ENCODE measurements around the gene GPR17. TPM values are rescaled to one million over a fixed set of nuclear protein-coding genes. Genes with fewer than 3 reads are reported as not detected.
A peak's percentile ranks its signal among the peaks of the same experiment; 100 is the strongest.

The GPR17 gene
- total and polyA plus RNA-seq, 10 donors: 0.09 to 1.9 (median 0.24) TPM; not detected in 4

DNA sequence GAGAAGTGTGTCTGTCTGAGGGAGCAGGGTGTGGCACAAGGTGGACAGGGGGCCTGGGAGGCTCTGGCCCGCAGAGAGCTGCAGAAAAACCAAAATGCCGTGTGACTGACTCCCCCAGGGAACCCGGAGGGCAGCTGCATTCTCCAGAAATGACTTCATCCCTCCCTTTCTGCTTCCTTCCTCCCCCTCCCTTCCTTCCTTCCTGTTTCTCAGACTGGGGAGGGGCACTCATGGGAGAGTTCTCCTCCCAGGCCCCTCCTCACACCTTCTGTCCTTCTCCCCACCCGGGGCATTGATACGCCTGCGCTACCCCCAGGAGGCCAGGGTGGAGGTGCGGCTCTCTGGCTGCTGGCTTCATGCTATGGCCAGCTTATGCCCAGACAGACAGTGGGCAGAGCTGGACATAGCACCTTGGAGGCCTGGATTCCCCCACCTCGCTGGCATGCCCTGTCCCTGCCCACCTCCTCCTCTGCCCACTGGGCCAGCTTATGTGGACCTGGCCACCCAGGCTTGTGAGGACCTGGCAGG lies 8.2 kb upstream of the GPR17 start:
- TF ChIP-seq, protein P1, sequence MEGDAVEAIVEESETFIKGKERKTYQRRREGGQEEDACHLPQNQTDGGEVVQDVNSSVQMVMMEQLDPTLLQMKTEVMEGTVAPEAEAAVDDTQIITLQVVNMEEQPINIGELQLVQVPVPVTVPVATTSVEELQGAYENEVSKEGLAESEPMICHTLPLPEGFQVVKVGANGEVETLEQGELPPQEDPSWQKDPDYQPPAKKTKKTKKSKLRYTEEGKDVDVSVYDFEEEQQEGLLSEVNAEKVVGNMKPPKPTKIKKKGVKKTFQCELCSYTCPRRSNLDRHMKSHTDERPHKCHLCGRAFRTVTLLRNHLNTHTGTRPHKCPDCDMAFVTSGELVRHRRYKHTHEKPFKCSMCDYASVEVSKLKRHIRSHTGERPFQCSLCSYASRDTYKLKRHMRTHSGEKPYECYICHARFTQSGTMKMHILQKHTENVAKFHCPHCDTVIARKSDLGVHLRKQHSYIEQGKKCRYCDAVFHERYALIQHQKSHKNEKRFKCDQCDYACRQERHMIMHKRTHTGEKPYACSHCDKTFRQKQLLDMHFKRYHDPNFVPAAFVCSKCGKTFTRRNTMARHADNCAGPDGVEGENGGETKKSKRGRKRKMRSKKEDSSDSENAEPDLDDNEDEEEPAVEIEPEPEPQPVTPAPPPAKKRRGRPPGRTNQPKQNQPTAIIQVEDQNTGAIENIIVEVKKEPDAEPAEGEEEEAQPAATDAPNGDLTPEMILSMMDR (IDR thresholded peaks at IDR 0.05 in 8 of 11, conservative IDR thresholded peaks at IDR 0.05 in 3 of 11): no peak
- peak in 2 of 3 donors; percentile 51 to 76 for TF ChIP-seq POLR2AphosphoS5 (IDR thresholded peaks at IDR 0.05)
- H3K36me3 ChIP-seq: peaks cover 0 to 81% (median 6%) of the 10 kb centered on the region in 6 donors
- DNase-seq: peak; percentile 88
- no peaks in the 10 kb centered on the region for H3K27me3 ChIP-seq (replicated peaks in 1 of 7)
- WGBS, 5 donors: 15 to 40% (median 23%) methylated on average over 8 of the region's 8 CpGs
- H3K4me1 ChIP-seq: peaks cover 84 to 100% (median 100%) of the 10 kb centered on the region in 6 donors
- peak overlapping the region; percentile 78 to 96 (median 92) for H3K27ac ChIP-seq
- H3K4me3 ChIP-seq: peak overlapping the region in 3 of 8 donors; percentile 1 to 51 (median 4)
- intact Hi-C loops (cut with DNase I; ENCODE audit: low total_unique reads): no loop called here
- no peaks in the 10 kb centered on the region for H3K9me3 ChIP-seq

DNA sequence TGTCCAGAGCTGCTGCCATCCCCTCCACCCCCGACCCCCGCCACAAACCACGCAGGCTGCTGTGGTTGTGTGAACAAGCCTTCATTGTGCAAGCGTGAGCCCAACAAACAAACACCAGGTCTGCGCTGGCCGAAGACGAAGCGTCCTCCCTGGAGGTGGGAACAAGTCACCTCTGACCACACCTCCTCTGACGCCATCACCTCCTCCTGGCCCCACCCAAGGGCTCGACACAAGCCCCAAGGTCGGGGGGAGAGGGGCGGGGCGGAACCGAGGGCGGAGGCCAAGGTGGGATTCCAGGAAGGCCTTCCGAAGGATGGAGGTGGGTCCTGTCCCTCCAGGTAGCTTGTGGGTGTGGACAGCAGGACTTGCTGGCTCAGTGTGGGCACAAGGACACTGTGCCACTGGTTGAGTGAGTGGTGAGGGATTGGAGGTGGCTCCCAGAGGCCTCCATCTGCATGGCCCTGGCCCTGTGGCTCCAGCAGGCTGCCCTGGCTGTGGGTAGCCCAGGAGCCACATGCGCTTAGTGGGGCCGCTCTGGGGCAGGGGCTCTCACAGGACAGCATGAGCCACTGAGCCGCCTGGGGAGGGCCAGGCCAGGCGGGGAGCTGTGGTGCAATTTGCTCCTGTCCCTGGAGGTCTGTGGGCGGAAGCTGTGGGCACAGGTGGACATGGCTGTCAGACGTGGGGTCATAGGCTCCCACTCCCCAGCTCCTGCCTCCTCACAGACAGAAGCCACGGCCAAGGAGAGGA lies 7.4 kb upstream of the GPR17 start:
- Histone ChIP-seq H3K27ac (peak overlapping the region; percentile 78 to 96 (median 92)), H3K9me3 (no peaks in the 10 kb centered on the region), H3K27me3 (replicated peaks in 1 of 7) (no peaks in the 10 kb centered on the region), H3K4me3 (peak overlapping the region in 4 of 8 donors; percentile 1 to 51 (median 10)), H3K4me1 (peaks cover 78 to 100% (median 95%) of the 10 kb centered on the region in 6 donors), H3K36me3 (peaks cover 0 to 74% (median 6%) of the 10 kb centered on the region in 6 donors)
- intact Hi-C loops (cut with DNase I; ENCODE audit: low total_unique reads): no loop called here
- peak; percentile 93 for DNase-seq
- TF ChIP-seq, protein P1 (IDR thresholded peaks at IDR 0.05 in 8 of 11, conservative IDR thresholded peaks at IDR 0.05 in 3 of 11): no peak
- TF ChIP-seq POLR2A (IDR thresholded peaks at IDR 0.05) (no peak), POLR2AphosphoS5 (IDR thresholded peaks at IDR 0.05) (peak; percentile 39 to 79 (median 61))
- WGBS, 5 donors: 42 to 60% (median 52%) methylated on average over 16 to 23 of the region's 23 CpGs

DNA sequence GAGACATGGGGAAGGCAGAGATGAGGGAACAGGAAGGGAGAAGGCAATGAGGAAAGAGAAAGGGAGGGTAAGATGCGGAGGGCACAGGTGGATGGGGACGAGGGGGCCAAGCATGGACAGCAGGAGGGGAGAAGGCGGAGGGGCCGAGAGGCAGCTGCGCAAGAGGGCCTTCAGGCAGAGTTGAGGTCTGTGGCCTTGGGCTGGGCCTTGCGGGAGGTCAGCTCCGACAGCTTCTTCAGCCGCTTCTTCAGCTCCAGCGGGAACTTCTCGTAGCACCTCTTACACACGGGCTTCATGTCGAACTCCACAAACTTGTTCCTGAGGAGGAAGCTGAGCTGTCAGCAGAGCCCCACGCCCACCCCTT lies 6.9 kb upstream of the GPR17 start:
- H3K4me1 ChIP-seq: peaks cover 73 to 100% (median 90%) of the 10 kb centered on the region in 6 donors
- WGBS, 5 donors: 74 to 85% (median 80%) methylated on average over 13 of the region's 13 CpGs

More for the DNA sequence above, 6.9 kb upstream of the GPR17 start:
- peak overlapping the region in 2 of 8 donors; percentile 11 to 51 for H3K4me3 ChIP-seq
- no peaks in the 10 kb centered on the region for H3K27me3 ChIP-seq (replicated peaks in 1 of 7)
- TF ChIP-seq POLR2A (IDR thresholded peaks at IDR 0.05) (no peak), POLR2AphosphoS5 (IDR thresholded peaks at IDR 0.05) (no peak)
- TF ChIP-seq, protein P1 (IDR thresholded peaks at IDR 0.05 in 8 of 11, conservative IDR thresholded peaks at IDR 0.05 in 3 of 11): no peak
- H3K27ac ChIP-seq: peak overlapping the region; percentile 53 to 96 (median 92)
- no peak for DNase-seq
- intact Hi-C loops (cut with DNase I; ENCODE audit: low total_unique reads): no loop called here
- peaks cover 0 to 68% (median 6%) of the 10 kb centered on the region in 6 donors for H3K36me3 ChIP-seq
- no peaks in the 10 kb centered on the region for H3K9me3 ChIP-seq

Measured in spleen (tissue), 11 donors.